HG02763 (cell line): Measurements from ENCODE around the gene LZTFL1.
A peak's percentile ranks its signal among the peaks of the same experiment; 100 is the strongest.

Experiments used
- ATAC-seq: cut with Tn5 transposase; IDR thresholded peaks from one replicate; pipeline ENCODE4 v1.9.1; 2021; ENCODE audit warnings: mild to moderate bottlenecking, moderate library complexity; ENCODE audit not compliant: unreplicated experiment

The LZTFL1 gene, protein sequence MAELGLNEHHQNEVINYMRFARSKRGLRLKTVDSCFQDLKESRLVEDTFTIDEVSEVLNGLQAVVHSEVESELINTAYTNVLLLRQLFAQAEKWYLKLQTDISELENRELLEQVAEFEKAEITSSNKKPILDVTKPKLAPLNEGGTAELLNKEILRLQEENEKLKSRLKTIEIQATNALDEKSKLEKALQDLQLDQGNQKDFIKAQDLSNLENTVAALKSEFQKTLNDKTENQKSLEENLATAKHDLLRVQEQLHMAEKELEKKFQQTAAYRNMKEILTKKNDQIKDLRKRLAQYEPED

DNA sequence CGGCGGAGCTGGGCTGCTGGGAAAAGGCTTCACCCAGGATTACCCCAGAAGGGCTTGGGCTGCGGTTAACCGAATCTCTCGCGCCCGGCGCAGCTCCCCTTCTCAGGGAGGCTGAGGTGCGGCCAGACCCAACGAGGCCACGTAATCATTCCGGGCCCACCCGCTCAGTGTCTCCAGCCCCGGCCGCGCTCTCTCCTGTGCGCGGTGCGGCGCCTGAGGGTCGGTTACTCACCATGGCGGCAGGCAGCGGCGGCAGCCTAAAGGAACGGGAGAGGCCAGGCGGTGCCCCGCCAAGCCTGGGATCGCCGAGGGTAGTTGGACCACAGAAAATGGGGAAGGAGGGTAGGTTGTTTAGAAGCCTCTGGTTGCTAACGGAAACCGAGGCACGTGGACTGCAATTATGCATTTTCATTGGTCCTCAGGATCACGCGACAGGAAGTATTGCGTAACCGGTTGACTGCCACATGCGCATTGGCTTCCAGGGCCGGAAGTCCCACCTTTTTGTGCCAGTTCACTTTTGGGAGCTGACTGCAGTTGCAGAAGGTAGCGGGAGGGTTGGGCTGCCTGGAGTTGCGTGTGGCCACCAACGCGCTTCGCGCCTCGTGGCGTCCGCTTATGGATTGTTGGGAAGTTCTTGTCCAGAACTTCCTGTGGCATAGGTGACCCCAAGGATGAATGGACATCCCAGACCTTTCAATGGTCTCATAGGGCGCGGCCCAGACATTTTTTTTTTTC lies at the start of gene LZTFL1:
Gene LZTFL1, minus strand, starts transcription at position 363 of the 735 bp plus-strand sequence. Its CDS starts 128 bp downstream, at position 235.
- peak; percentile 96 for ATAC-seq

DNA sequence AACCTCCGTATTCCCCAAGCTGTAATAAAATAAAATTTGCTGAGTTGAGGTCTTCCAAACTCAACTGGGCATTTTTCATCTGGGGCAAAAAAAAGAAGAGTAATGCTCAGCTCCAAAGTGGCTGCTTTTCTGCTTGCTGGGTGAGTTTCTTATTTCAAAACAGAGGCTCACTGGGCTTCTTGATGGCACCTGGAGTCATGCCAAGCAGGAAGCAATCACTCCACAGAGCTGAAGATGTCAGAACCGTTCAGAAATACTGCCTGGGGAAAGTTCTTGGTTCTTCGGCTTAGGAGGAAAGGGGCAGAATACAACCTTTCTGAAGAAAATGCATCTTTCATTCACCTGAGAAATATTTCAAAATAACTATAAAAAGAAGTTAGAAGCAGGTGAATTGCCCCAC lies 48.5 kb upstream of the LZTFL1 start:
- ATAC-seq: no peak

DNA sequence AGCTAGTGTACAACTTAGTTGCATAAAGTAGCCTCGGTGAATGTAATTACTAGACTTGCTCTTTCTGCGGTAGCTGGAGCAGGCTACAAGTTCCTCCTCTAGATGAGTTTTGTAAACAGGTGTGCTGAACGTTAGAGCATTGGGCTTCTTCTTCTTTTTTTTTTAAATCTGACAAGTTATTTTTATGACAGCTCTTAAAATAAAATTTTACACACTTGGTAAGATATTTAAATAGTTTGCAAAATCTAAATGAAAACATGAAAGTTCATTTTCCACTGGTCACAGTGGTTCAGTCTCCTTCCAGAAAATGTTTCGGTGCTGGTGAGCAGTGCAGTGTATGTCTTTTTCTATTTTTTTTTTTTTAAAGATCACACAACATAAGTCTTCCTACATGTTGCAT lies 47.4 kb upstream of the LZTFL1 start:
- ATAC-seq: no peak

DNA sequence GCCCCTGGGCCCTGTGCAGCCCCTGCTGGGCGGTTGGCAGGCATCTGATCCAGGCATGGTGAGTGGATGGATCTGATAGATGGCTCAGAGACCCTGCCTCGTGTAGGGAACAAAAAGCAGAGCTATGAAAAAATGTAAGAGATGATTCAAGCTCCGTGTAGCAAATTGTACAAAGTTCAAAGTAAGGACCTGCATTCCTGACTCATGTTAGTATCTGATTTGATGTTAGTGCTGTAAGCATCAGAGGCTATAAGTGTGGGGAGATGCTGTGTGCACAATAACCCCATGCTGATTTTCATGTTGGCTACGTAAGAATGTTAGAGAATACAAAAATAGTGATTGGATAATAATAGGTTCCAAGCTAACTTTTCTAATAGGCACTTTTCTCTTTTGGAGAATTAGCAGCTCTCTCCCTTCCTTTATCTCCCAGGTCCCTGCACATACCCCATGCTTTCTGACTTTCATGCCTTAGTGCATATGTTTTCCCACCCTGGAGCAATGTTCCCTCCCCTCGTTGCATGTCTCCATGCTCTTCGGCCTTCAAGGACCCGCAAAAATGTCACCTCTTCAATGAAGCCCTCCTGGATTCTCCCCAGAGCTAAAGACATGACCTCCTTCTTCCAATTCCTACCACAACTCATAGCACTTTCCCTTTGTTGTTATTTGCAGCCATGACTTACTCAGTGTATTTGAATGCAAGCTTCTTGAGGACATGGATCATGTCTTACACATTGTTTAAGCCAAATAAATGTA lies 46.0 kb upstream of the LZTFL1 start:
- no peak for ATAC-seq

DNA sequence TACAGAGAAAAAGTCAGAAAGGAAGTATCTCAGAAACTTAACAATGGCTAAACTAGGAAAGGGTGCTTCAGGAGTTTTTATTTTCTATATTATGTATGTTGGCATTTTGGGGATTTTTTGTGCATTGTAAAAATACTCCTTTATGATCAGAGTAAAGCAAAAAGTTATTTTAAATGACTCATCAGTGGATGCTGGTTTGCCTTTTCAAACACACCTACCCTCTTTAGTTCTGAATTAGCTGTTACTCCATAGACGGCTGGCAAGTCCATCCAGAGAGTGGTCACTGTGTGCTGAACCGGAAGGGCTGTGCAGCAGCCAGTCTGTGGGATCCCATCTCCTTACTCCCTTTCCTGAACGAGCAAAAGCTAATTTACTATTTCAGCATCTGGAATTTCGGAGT lies 45.4 kb upstream of the LZTFL1 start:
- ATAC-seq: no peak

DNA sequence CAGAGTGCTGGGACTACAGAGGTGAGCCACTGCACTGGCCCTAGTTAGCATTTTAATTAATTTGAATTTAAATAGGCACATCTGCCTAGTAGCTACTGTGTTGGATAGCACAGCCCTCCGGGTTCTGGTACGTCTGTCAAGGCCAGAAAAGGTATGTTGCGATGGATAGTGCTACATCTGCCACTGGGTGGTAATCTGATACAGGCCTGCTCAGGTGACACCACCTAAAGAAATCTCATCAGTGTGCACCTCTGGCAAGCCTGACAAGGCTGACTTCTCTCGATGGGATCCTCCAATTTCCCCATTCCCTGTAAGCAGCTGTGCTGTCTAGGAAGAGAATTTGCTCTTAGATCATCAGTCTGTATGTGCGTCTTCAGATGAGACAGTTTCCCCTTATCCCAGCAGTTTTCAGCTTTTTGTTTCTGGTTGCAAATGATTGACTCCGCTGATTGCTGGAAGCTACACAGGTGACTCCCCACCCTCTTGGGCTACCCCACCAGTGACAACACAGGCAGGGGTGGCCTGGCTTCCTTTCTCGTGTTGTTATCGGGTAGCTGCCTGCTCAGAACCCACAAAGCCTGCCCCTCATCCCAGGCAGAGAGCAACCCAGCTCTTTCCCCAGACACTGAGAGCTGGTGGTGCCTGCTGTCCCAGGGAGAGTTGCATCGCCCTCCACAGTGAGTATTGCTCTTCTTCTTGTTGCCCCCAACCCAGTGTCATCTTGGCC lies 44.2 kb upstream of the LZTFL1 start, which contains the start of gene CCR9:
Gene CCR9, plus strand, starts transcription at position 565 of the 727 bp plus-strand sequence. CDS start 8,391 bp downstream, outside the sequence.
- no peak for ATAC-seq

DNA sequence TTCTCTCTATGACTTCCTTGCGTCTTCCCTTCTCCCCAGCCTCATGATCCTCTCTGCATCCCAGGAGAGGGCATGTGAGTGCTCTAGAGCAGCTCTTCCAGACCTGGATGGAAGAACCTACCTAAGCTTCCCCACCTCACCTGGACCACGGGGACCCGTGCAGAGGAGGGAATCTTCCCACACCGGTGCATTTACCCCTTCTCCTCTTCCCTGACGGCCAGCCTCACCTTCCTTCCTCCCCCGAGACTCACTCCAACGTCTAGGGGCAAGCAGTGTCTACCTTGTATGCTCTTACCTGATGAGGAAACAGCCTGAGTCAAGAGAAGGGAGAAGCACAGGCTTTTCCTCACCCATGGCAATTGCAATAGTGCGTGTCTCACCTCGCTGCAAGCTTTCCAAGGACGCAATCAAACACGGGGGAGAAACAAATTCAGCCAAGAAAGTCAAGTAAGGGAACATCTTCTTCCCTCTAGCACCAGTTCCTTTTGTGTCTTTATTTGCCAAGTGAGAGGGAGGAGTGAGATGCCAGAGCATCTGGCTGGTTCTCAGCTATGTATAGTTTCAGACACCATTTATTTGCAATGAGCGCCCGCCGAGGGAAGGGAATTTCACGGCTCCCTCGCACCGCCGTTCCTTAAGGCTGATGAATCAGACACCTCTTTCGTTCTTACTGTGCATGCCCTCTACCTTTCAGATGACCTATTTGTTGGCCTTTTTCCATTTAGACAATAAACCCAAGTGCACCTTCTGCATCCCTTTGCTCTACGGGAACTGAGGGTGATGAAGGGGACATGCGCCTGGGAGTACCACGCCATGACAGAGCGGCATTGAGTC lies 42.7 kb upstream of the LZTFL1 start:
- no peak for ATAC-seq

DNA sequence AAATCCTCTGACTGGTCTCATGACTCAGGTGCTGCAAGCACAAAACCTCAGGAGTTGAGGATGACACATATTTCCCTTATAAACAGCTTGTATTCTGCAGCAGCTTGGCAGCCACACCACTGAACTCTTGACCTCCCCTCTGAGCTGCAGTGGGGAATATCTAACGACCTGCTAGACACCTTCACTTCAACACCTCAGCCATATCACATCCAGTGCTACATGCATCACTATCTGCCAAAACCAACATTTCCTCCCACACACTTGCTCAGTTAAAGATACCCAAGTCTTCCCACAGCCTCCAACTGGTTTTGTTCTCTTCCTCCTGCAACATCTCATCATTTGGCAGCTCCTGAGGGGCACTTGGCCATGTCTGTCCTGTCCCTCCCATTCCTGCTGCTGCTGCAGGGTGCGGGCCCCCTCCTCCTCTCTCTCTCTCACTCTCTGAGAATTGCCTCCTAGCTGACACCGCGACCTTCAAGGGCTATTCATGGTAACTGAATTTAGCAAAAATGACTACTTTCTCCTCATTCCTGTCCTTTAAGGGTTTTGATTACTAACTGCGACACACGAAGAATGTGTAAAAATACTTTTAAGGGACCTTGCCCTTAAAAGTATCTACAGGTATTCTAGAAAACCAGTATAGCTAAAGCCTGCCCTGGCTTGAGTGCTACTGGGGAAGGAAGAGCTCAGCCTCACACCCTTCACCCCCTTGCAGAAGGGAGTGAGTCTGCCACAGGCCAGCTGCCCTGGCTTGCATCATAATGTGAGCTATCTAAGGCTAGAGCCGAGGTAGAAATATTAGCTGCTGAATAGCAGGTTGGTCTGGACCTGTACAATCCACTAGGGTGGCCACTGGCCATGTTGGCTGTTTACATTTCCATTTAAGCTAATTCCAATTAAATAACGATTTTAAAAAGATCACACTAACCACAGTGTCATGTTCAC lies 39.4 kb upstream of the LZTFL1 start:
- ATAC-seq: no peak

DNA sequence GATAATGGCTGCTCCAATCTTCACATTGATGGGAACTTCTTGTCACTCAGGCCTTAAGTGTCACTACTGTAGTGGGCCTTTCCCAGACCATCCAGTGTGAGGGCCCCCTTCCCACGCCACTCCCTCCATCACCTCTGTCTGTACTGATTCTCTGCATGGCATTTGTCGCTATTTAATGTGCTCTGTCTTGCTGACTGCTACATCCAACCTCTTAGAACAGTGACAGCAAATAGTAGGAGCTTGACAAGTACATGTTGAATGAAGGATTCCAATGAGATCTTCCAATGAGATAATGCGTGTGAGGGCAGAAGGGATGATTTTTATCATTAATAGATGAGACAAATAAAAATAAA lies 38.8 kb upstream of the LZTFL1 start:
- no peak for ATAC-seq

DNA sequence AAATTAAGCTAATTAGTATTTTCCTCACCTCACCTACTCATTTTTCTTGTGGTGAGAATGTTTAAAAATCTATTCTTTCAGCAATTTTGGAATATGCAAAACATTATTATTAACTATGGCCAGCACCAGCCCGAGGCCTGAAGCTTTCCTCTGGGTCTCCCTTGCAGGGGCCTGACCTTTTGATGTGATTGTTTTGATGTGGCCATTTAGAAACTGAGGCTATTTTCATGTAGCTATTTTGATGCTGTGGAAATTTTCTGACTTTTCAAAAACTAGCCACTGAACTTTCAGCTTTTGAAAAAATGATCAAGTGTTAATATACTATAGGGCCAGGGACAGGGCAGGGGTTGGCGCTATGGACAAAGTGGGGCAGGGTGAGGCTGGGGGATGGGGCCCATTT lies 36.2 kb upstream of the LZTFL1 start:
- ATAC-seq: no peak

DNA sequence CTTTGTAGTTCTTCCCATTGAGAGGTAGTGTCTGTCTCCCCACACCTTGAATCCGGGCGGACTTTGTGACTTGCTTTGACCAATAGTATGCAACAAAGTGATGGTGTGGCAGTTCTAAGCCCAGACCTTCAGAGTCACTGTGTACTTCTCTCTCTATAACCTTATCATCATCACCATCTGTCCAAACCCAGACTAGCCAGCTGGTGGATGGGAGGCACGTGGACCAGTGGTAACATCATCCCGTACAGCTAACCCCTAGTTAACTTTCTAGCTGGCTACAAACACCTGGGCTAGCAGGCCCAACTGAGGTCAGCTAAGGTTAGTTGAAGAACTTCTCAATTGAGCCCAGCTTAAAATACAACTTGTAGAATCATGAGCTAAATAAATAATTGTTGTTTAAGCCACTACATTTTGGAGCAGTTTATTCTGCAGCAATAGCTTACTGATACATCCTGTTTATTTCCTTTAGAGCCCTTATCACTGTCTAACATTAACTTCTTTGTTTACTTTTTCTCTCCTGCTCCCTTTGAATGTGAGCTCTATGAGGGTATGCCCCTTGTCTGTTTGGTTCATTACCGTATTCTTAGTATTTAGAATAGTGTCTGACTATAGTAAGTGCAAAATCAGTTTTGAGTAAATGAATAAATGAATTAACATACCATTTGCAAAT lies 32.9 kb upstream of the LZTFL1 start:
- no peak for ATAC-seq

DNA sequence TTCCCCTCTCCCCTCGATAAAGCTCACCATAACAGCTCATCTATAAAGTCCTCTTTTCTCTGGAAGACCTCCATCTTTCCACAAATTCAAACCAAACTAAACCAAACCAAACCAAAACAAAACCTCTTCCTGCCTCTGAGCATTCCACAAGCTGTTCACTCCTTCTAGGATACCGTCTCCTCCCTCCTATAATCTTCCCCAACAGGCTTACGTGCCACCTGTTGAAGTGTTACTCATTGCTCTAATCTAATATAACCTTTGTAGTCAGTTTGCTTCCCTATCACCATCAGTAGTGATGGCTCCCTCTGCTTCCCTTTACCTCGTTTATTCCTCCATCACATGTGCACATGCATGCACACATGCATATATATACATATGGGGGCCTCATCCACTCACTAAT lies 31.7 kb upstream of the LZTFL1 start:
- no peak for ATAC-seq

DNA sequence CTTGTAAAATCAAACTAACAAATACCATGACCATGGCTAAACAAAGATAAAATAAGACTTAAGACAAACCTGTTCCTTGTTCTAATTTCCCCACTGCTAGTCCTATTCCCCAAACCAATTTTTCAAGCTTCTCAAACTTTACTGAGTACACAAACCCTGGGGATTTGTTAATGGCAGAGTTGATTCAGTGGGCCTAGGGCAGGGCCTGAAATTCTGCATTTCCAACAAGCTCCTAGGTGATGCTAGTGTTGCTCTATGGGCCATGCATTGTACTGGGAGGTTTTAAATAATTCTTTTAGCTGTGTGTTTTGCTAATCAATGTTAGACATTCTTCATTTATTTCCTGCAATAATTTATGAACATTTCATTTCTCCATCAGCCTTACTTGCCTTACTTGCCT lies 31.1 kb upstream of the LZTFL1 start:
- no peak for ATAC-seq

DNA sequence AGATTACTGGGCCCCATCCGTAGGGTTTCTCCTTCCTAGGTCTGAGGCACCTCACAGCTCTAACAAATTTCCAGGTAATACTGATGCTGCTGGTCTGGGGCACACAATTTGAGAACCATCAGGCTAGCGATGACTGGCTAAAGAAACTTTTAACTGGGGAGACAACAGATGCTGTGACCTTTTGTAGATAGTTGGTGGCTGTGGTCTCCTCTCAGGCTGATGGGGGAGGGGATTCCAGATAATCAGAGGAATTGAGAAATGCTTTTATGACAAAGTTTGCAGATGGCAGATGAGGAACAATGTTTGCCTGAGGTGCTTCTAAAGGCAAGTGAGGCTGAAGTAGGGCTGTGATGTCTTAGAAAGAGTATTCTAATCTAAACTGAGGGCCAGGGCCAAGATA lies 30.6 kb upstream of the LZTFL1 start:
- no peak for ATAC-seq

DNA sequence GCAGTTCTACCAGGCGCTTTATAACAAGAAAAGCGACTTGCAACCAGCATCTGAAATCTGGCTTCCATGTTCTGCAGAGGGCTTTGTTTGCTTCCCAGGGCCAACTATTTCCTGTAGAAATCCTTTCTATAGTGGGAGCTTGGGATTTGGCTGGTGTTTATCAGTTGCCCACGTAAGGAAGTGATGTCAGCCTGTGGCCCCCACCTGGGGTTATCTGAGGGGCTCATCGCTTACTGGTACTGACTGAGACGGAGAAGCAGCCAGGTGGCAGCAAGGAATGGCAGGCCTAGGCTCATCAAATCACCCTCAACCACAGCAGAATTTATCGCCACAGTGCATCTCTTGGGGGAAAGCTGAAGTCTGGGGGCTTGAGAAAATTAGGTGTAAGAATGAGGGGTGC lies 29.9 kb upstream of the LZTFL1 start:
- no peak for ATAC-seq

DNA sequence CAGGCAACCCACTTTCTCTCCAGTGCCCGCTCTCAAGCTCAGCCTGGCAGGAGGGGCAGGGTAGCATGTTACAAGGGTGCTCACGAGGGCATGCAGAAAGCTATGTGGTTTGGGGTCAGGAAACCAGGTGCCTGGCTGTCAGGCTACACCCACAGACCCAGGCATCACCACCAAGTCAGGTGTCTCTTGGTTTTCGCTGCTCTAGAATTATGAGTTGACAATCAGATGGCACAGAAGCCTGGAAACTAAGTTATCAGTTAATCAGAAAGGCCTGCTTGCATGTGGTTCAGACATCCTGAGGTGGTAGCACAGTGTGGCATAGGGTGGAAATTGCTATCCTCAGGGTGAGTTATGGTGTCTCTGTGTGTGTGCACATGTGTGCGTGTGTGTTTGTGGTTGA lies 28.2 kb upstream of the LZTFL1 start:
- no peak for ATAC-seq

DNA sequence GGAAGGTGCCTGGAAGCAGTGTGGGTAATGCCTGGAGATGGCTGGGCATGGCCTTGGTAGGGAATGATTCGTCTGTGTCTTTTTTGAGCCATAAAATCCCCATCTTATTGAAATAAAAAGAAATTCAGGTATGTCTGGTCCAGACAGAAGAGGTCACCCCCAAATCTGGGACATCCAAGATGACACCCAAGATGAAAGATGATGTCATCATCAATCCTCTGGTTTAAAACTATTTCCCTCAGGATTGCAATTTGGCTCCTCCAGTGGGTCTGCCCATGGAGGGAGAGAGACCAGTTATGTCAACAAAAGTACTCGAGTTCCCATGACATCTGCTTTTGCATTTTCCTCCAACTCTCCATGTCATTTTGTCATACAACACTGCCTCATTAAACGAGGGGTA lies 27.7 kb upstream of the LZTFL1 start:
- no peak for ATAC-seq

DNA sequence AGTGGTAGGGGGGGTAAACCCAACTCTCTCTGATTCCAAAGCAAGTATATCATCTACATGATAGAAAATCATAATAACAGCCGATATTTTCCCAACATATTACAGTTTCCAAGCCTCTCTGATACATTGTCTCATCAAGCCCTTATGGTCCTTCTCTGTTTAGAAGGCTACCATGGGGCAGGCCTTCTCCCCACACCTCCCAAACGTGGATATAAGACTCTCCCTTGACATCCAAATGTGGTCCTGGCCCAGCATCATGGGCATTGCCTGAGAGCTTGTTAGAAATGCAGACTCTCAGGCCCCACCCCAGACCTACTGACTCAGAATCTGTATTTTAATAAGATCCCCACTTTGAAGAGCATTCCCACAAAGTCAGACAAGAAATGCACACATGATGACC lies 26.7 kb upstream of the LZTFL1 start:
- no peak for ATAC-seq

DNA sequence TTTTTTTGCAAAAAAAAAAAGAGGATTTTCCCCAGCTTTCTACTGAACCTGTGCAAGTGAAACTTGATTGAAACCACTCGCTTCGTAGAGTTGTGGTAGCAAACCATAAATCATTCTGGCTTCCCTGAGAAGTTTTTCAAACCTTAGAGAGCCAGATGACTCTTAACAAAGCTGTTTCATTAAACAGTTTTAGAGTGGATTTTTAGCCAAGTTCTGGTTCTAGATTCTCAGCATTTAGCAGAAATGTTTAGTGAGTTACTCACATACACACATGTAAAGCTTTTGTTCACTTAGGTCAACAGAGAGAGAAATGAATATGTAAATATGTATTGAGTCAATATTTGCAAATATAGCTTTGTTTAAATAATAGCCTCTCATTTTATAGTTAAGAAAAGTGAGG lies 26.3 kb upstream of the LZTFL1 start:
- ATAC-seq: no peak
